ENCODE data around the gene SPATA33.
A peak's percentile ranks its signal among the peaks of the same experiment; 100 is the strongest.

The SPATA33 gene

DNA sequence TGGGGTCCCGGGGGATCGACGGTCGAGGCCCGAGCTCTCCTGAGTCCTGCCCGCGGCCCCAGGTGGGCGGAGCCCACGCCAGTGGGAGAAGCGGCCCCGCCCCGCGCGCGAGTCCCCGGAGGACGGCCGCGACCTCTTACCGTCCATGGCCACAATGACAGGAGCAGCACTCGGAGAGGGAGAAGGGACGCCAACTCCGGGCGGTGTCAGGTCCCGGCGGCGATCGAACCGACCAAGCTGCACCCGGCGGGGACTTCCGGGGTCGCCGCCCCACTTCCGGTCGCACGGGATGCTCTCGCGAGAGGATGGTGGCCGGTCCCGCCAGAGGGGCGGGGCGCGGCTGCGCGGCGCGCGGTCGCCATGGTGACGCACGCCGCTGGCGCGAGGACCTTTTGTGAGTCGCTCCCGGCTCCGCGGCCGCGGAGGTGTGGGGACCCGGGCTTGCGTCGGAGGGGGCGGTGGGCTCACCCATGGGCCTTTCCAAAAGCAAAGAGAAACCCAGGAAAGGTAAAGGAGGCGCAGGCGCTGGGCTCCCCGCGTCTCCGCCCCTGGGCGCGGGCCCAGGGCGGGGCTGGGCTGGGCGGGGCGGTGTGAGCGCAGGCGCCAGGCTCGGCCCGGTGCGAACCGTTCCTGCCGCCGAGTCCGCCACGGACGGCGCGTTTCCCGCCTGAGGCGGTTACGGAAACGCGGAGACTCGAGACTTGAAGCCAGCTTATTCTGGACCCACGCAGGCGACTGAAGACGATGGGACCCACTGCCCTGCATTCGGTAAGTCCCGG is at the start of gene SPATA33, which contains the start of gene CHMP1A:
SPATA33 (plus strand) TSS at position 395 of the 779 bp plus-strand sequence; CDS start at position 471, 76 bp downstream.
CHMP1A (minus strand) TSS at position 267 of the 779 bp plus-strand sequence; CDS start at position 147, 120 bp downstream.
- DNase-seq (ENCODE audit: low read depth, low spot score), result peak; percentile 65

DNA sequence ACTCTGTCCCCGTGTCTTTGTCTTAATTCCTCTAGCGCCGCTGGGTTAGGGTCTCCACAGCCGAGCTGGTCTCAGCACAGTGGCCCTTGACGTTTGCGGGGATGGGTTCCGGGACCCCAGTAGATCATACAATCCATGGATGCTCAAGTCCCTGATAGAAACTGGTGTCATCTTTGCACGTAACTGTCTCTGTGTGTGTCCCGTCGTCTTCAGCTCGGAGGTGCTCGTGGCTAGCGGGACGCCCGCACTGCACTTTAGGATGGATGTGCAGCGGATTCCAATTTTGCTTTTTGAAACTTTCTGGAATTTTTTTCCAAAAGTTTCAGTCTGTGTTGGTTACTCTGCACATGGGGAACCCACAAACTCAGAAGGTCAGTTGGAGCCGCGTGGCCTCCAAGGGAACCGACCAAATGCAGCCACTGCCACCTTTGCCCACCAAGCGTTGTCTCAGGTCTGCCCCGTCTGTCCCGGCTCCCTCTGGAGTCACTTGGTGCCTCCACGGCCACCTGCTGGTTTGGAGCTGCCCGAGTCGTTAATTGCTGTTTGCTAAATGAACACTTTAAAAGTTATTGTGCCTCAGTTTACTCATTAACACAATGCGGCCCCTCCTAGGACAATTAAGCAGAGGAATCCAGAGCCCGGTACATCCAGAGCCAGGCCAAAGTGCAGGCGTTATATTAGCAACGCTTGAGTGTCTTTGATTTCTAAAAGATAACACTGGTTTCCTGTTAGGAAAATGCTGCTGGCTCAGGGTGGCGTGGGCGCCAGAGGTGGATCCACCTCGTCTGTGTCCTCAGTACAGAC is 49.5 kb upstream of the SPATA33 start:
- DNase-seq (ENCODE audit: low read depth, low spot score), result no peak

DNA sequence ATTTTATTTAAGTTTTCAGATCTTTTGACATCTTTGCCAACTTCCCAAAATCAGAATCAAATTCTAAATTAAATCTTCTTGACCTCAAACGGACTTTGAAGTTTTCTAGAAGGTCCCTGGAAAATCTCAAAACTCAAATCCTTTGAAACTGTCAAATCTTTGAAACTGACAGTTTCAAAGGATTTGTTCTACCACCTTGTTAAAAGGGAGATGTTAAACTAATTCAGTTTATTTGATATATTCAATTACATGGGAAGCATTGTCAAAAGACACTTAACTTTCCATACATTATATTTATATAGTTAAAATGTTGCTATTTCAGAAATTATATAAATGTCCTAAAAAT is 47.6 kb upstream of the SPATA33 start:
- DNase-seq (ENCODE audit: low read depth, low spot score), result no peak

DNA sequence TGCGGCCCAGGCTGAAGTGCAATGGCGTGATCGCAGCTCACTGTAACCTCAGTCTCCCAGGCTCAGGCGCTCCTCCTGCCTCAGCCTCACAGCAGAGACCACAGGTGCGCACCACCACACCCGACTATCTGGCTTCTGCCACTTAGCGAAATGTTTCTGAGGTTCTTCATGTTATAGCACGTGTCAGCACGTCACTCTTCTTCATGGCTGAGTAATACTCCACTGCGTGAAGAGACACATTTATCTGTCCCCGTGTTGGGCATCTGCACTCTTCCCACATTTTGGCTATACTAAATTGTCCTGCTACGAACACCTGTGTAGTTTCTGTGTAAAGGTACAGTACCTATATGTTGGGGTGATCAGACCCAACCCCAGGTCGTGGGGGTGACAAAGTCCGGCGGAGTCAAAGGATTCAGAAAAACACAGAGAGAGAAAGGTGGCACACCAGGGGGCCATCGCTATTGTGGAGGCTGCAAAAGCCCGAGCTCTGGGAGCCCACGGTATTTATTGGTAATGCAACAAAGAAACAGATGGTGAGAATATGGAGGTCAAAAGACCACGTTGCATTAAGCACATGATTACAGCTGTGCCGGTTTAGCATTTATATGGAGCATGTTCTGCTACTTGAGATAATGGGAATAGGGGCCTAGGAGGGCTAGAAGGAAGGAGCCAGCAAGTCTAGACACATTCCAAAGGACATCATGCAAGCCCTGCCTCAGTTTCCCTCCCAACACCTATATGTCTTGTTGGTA is 45.0 kb upstream of the SPATA33 start:
- no peak for DNase-seq (ENCODE audit: low read depth, low spot score)

DNA sequence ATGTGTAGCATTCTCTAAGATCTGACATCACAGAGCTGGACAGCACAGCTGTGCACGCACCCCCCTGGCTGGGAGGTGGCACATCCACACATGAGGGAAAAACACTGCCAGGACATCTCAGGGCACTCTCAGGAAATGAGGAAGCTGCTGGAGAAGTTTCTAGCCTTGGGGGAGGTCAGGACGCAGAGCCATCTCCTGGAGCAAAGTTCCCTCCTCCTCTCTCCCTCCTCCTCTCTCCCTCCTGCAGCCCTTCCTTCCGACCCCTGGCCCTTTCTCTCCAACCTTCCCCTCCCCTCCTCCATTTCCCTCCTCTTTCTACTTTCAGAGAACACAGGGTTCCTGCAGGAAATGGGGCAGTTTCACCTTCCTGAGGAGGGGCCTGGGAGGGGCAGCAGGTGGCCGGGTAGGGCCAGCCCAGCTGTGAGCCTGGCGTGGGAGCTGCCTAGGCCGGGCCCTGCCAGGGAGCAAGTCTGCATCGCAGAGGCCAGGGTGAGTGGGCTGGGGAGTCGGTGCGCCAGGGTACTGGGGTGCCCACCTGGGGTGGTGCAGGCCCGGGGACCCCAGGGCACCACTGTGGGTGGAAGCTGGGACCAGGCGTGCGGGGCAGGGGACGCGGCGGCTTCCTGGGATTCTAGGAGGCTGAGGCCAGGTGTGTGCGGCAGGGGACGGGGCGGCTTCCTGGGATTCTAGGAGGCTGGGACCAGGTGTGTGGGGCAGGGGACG is 44.2 kb upstream of the SPATA33 start, which contains the start of gene DPEP1:
DPEP1 (plus strand) TSS at position 412 of the 723 bp plus-strand sequence. CDS start 16,769 bp downstream, outside the sequence.
- DNase-seq (ENCODE audit: low read depth, low spot score), result no peak

DNA sequence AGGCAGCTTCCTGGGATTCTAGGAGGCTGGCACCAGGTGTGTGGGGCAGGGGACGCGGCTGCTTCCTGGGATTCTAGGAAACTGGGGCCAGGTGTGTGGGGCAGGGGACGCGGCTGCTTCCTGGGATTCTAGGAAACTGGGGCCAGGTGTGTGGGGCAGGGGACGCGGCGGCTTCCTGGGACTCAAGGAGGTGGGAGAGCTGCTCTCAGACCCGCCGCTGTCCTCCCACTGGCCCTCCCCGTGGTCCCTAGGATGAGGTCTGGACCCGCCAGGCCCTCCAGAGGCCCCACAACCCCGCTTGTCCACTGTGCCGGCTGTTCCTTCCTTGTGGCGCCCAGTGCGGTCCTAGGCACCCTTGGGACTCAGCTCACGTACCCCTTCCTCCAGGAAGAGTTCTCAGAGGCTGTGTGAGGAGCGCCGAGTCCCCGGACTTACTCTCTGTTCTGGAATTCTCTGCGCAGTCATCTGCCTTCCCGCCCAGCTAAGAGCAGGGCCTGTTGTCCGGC is 43.6 kb upstream of the SPATA33 start:
- DNase-seq (ENCODE audit: low read depth, low spot score), result no peak

DNA sequence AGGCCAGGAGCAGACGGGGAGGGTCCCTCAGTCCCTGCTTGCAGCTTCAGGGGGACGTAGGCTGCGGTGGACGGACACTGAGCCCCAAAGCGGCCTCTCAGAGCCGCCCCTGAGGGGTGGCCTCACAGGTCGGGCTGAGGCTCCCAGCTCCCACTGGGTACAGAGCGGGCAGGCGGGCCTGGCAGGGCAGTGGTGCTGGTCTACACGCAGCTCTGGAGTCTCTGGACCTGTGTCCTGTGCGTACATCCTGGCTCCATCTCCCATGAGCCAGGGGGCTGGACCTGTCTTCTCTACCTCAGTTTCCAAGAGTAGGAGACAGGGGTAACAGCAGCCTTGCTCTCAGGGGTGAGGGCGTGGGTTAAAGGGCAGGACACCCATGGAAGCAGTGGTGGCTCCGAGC is 42.5 kb upstream of the SPATA33 start:
- no peak for DNase-seq (ENCODE audit: low read depth, low spot score)

DNA sequence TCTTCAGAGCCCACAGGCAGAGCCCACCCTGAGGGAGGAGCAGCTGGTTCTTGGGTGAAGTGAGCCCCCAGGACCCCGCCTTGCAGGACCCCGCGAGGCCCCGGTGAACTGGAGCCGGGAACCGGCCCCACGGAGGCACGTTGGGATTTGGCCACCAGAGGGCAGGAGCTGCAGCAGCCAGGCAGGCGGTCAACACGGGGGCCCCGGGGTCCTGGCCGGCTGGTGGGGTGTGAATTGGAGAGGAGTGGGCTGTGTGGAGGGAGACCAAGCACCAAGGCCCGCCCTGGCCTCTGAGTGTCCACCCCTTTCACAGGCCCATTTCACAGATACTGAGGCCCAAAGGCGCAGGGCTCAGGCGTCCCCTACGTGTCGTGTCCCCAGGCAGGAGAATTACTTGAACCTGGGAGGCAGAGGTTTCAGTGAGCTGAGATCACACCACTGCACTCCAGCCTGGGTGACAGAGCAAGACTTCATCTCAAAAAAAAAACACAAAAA is 42.0 kb upstream of the SPATA33 start:
- no peak for DNase-seq (ENCODE audit: low read depth, low spot score)

DNA sequence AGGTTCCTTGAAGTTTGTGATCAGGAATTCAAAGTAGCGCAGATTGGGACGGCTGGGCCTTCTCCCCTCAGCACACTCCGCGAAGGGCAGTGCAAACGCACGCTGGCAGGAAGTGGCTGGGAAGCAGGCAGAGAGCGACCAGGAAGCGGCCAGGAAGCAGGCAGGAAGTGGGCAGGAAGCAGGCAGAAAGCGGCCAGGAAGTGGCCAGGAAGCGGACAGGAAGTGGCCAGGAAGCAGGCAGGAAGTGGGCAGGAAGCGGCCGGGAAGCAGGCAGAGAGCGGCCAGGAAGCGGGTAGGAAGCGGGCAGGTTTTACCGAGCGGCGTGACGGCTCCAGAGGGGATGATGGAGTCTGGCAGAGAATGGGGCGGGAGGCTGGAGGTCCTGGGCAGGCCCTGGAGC is 41.0 kb upstream of the SPATA33 start:
- DNase-seq (ENCODE audit: low read depth, low spot score), result no peak

DNA sequence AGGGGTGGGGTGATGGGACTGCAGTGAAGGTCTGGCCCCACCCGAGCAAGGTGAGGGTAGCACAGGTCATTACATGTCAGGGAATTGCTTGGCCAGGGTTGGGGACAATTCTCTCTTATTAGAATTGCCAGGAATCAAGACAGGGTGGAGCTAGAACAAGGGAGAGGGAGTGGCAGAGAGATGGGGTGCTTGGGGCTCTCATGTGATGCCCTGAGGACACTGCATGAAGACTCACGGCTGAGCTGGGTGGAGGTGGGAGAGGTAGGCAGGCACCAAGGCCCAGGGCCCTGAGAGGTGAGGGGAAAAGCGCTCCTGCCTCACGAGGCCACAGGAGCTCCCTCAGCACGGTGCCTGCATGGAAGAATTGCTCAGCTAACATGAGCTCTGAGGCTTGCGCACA is 40.6 kb upstream of the SPATA33 start:
- DNase-seq (ENCODE audit: low read depth, low spot score), result no peak

DNA sequence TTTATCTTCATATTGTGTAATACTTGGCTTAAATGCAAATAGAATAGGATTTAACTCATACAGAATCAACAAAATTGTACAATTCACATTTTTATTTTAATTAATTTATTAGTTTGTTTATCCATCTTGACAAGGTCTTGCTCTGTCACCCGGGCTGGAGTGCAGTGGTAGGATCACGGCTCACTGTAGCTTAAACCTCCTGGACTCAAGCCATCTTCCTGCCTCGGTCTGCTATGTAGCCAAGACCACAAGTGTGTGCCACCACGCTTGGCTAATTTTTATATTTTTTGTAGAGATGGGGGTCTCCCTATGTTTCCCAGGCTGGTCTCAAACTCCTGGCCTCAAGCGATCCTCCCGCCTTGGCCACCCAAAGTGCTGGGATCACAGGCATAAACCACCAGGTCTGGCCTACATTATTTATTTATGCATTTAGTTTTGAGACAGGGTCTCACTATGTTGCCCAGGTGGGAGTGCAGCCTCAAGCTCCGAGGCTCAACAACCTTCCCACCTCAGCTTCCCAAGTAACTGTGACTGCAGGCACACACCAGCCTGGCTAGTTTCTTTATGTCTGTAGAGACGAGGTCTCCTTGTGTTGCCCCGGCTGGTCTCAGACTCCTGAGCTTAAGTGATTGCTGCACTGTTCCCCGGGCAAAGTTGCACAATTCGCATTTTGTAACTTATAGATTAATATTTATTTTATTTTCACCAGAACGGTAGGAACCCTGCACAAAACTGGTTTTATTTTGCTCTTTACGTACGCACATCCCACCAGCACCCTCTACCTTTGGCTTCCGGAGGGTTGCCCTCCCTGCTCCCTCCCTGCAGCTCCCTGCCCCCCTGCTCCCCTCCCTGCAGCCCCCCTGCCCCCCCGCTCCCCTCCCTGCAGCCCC is 39.3 kb upstream of the SPATA33 start:
- DNase-seq (ENCODE audit: low read depth, low spot score), result no peak

DNA sequence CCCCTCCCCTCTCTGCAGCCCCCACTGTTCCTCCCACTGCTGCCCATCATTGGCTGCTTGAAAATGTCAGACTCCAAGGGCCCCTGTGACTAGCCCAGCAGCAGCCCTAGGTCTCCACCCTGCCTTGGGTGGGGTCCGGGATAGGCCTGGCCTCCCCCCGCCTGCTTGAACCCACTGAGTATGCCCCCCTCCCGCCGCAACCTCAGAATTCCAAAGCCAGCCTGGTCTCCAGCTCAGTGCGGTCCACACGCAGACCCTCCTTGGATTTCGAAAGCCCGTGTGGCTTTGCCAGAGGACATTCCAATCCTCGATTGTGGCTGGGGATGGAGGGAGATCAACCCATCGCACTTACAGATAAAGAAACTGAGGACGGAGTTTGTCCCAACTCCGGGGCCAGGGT is 37.8 kb upstream of the SPATA33 start:
- DNase-seq (ENCODE audit: low read depth, low spot score), result no peak

DNA sequence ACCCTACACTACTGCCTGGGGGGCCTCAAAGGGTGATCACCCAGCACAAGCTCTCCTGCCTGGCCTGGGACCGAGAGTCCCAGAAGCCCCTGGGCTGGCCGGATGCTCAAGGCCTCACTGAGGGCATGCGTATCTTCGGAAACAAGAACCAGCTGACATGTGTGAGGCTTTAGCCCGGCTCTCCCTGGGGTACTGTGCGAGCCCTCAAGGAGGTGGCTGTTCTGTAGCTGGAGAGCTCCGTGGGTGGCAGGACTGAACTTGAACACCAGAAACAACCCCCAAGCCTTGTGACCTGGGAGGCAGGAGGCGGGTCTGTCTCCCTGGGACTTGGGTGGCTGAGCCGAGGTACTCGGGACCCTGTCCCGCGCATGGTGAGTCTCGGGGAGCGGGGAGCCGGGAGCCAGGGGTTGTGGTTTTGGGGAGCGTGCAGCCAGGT is 37.2 kb upstream of the SPATA33 start:
- DNase-seq (ENCODE audit: low read depth, low spot score), result no peak

DNA sequence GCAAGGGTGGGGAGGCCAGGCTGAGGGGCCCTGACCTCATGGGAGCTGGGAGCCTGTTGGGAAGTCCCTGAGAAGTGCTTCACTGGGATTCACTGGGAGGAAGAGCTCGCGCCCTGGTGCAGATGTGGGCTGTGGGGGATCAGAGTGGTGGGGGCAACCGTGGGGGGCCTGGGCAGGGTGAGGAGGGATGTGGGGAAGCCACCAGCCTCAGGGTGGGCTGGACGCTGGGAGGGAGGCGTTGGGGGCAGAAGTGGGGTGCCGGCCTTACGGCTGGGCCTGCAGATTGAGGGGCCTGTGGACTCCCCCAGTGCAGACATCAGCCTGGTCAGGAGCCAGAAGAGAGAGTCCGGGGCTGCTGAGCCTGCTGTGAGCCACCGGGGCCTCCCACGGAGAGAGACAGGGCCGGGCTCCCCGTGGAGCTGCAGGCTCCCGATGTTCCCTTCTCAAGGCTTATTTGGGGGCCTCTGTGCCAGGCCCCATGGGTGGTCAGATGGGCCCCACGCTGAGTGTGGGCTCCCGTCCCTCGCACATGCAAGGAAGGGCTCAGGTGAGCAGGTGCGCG is 36.4 kb upstream of the SPATA33 start:
- no peak for DNase-seq (ENCODE audit: low read depth, low spot score)

DNA sequence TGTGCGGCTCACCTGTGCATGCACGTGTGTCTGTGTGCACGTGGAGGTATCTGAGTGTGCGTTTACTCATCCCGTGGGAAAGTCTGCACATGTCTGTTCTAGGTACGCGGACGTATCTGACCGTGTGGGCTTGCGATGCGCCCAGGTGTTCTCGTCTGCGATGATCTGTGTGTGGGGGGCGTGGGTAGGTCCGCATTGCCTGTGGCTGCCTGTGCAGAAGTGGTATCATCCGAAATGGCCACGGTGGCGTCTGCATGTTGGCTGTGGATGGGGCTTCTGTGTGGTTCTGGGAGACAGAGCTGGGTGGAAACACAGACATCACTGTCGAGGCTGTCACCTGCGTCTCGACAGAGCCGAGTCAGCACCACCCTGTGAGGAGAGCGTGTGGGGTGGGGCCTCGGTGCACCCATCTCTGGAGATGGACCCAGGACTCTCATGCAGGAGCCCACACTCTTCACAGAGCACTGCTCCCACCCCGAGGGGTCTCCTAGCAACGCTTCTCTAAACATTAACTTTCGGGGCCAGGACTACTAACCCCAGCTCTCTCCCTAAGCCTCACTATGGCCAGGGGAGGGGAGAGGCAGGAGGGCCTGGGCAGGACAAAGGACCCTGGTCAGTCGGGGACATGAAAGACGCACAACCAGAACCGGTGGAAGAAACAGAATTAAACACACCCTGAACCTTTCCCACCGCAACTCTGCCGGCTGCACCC is 35.8 kb upstream of the SPATA33 start:
- DNase-seq (ENCODE audit: low read depth, low spot score), result no peak

DNA sequence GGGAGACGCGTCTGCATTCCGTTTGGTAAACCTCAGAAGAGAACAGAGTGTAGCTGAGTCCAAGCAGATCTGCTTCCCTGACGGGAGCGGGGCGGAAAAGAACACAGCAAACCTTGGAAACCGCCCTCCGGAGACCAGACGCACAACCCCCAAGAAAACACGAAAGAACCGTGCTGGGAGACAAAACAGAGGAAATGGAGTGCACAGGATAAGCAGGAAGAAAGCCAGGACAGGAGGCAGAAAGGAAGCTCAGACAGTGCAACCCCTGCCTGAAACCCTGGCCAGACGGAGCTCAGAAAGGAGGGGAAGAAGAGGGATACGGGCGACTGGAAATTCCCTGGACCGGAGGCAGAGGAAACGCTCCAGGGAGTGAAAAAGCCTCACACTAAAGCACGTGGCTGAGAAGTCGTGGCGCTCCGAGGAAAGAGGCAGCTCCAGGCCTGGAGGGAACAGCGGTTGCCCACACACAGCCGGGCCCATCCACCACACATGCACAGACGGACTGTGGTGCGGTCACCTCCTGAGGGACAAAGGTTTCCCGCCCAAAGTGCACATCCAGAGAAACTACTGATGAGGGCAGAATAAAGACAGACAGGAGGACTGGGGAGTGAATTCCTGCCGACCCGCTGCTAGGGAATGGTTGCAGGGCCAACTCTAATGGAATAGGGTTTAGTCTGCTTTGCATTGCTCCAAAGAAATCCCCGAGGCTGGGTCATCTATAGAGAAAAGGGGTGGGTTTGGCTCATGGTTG is 34.0 kb upstream of the SPATA33 start:
- no peak for DNase-seq (ENCODE audit: low read depth, low spot score)

DNA sequence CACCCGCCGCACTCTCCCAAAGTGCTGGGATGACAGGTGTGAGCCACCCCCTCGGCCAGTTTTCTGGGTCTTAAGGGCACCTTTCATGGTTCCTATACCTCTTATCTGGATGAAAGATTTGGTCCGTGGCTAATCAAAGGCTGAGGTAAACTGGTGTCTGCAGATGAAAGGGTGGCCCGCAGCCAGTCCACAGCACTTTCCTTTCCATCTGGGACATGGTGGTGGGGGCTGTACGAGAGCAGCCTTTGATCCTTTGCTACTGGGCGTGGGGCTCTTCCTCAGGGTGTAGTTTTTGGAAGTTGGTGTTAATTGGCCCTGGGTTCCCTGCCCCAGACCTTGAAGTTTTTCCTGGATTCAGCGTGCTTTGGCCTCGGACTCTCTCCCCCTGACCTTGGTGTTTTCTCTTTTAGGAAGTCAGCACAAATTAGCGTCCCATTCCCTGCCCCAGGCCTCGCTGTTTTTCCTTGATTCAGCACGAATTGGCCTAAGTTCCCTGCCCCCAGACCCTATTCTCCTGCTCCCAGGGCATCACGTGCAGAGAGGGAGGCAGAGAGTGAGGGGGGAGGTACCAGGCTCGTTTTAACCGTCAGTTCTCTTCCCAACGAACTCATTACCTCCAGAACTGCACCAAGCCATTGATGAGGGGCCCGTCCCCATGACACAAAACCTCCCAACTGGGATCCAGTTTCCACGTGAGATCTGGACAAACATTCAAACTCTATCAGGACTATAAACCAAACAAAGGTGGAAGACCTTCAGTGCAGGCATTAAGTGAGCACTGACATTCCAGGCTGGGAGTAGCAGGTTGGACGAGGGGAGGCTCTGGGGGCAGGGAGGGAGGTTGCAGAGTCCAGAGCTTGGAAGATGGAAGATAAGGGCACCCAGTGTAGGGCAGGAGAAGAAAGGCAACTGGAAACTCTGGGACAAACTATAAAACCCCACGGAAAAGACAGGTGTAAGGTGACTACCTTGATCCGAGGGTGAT is 32.6 kb upstream of the SPATA33 start:
- no peak for DNase-seq (ENCODE audit: low read depth, low spot score)
